Temporal lobe (tissue), 2 donors: ENCODE measurements around the gene KLLN. TPM values are rescaled to one million over a fixed set of nuclear protein-coding genes. Genes with fewer than 3 reads are reported as not detected.

Source experiments
- small RNA-seq: library from RNA; depleted of rRNA; stranded (forward); fragments of <200 nt; gene quantifications from one replicate; pipeline ENCODE3, GENCODE V24; 2014; ENCODE audit warnings: low replicate concordance
- total RNA-seq: library from RNA; depleted of rRNA; stranded (reverse); fragments of >200 nt; gene quantifications from one replicate; pipeline ENCODE4 v1.2.3, GENCODE V29; 2014

KLLN gene
- total RNA-seq, 1 donor from 2014 or later: 0.49 TPM

Small RNAs within 50 kb of the gene (small RNA-seq; reads per million reads assigned to genes)
- gene RN7SL78P: not detected

Other genes with a start within 250 kb of the KLLN start
- gene PAPSS2, start 203.7 kb downstream of the KLLN start, total RNA-seq: 3.0 TPM
- 59.0 TPM for gene ATAD1, start 45.3 kb downstream of the KLLN start, total RNA-seq
- 147 TPM for gene PTEN, start 92 bp upstream of the KLLN start, total RNA-seq